Measurements from ENCODE around the gene PLXNA4.

The PLXNA4 gene

GRCh38 chr7:132355048-132355447 lies 221.2 kb downstream of the PLXNA4 start:
- no peak for DNase-seq (ENCODE audit: low read depth)

- no peak for DNase-seq (ENCODE audit: low read depth)
Observed at GRCh38 chr7:132354527-132354926, 221.7 kb downstream of the PLXNA4 start.

- DNase-seq (ENCODE audit: low read depth): no peak
Observed at GRCh38 chr7:132353936-132354335, 222.3 kb downstream of the PLXNA4 start.

- DNase-seq (ENCODE audit: low read depth): no peak
Observed at GRCh38 chr7:132352800-132353199, 223.5 kb downstream of the PLXNA4 start.

GRCh38 chr7:132351954-132352499 lies 224.2 kb downstream of the PLXNA4 start:
- DNase-seq (ENCODE audit: low read depth): no peak

- DNase-seq (ENCODE audit: low read depth): no peak
Observed at GRCh38 chr7:132350741-132351140, 225.5 kb downstream of the PLXNA4 start.

- DNase-seq (ENCODE audit: low read depth): no peak
Observed at GRCh38 chr7:132349075-132349474, 227.2 kb downstream of the PLXNA4 start.

- no peak for DNase-seq (ENCODE audit: low read depth)
Observed at GRCh38 chr7:132348341-132348740, 227.9 kb downstream of the PLXNA4 start.

GRCh38 chr7:132347858-132348257 lies 228.4 kb downstream of the PLXNA4 start:
- DNase-seq (ENCODE audit: low read depth): no peak

- DNase-seq (ENCODE audit: low read depth): no peak
Observed at GRCh38 chr7:132347123-132347522, 229.1 kb downstream of the PLXNA4 start.

- no peak for DNase-seq (ENCODE audit: low read depth)
Observed at GRCh38 chr7:132345543-132346129, 230.6 kb downstream of the PLXNA4 start.

- no peak for DNase-seq (ENCODE audit: low read depth)
Observed at GRCh38 chr7:132345030-132345429, 231.2 kb downstream of the PLXNA4 start.

GRCh38 chr7:132343199-132343598 lies 233.1 kb downstream of the PLXNA4 start:
- no peak for DNase-seq (ENCODE audit: low read depth)

- DNase-seq (ENCODE audit: low read depth): no peak
Observed at GRCh38 chr7:132337450-132338080, 238.7 kb downstream of the PLXNA4 start.

GRCh38 chr7:132336797-132337196 lies 239.5 kb downstream of the PLXNA4 start:
- no peak for DNase-seq (ENCODE audit: low read depth)

GRCh38 chr7:132333301-132333700 lies 243.0 kb downstream of the PLXNA4 start:
- no peak for DNase-seq (ENCODE audit: low read depth)

- no peak for DNase-seq (ENCODE audit: low read depth)
Observed at GRCh38 chr7:132328760-132329159, 247.5 kb downstream of the PLXNA4 start.

GRCh38 chr7:132328047-132328620 lies 248.1 kb downstream of the PLXNA4 start:
- no peak for DNase-seq (ENCODE audit: low read depth)

- no peak for DNase-seq (ENCODE audit: low read depth)
Observed at GRCh38 chr7:132326878-132327589, 249.2 kb downstream of the PLXNA4 start.

- no peak for DNase-seq (ENCODE audit: low read depth)
Observed at GRCh38 chr7:132322970-132323369, 253.3 kb downstream of the PLXNA4 start.

GRCh38 chr7:132321387-132321786 lies 254.9 kb downstream of the PLXNA4 start:
- DNase-seq (ENCODE audit: low read depth): no peak

- DNase-seq (ENCODE audit: low read depth): no peak
Observed at GRCh38 chr7:132319481-132319880, 256.8 kb downstream of the PLXNA4 start.
